GM12878 (cell line): ENCODE data around the gene PIAS2. TPM values are rescaled to one million over a fixed set of nuclear protein-coding genes. Genes with fewer than 3 reads are reported as not detected.

Experiments used
- ATAC-seq: fragments of 200-7000 bp; cut with Tn5 transposase; 3 replicates; pipeline ENCODE4 v1.9.1; 2020; ENCODE audit warnings: mild to moderate bottlenecking, moderate library complexity
- BruUV-seq: library from RNA; stranded (reverse); fragments of 400-500 nt; replicated peaks from 2 replicates; lab custom pipeline; 2021; lab: Mats Ljungman, UMichigan
- CTCF ChIA-PET: fragments of 300-600 bp; sonication (Branson Sonifier 250); formaldehyde crosslinking; extraction: SDS; loops from one replicate; lab custom pipeline; 2021; ENCODE audit warnings: inconsistent platforms; lab: Yijun Ruan, JAX
- POLR2A ChIA-PET: fragments of 350-600 bp; formaldehyde crosslinking; extraction: SDS; loops from one replicate; lab custom pipeline; 2021; ENCODE audit warnings: inconsistent platforms; lab: Charles Lee
- RAD21 ChIA-PET: fragments of 300-600 bp; sonication (Branson Sonifier 250); formaldehyde crosslinking; loops from one replicate; lab custom pipeline; 2023; ENCODE audit warnings: antibody characterized with exemption; ENCODE audit not compliant: unreplicated experiment; lab: Charles Lee
- SMC1A ChIA-PET: fragments of 300-600 bp; sonication (Branson Sonifier 250); formaldehyde crosslinking; loops from one replicate; lab custom pipeline; 2023; ENCODE audit not compliant: unreplicated experiment, uncharacterized antibody; lab: Charles Lee
- DNase-seq: peaks from one replicate; pipeline ENCODE4 v3.0.0-alpha.2; 2011; ENCODE audit warnings: low read depth, low spot score
- FAIRE-seq: peaks from 3 replicates; lab custom pipeline; 2011; peaks lifted over from hg19 to GRCh38; lab: Jason Lieb, UNC
- H2AFZ ChIP-seq: 2 replicates; pipeline ENCODE4 v1.6.0; 2011; ENCODE audit warnings: low read depth, low read length, control low read depth; ENCODE audit not compliant: control insufficient read depth
- H3K27ac ChIP-seq: 2 replicates; pipeline ENCODE4 v1.5.1; 2011; ENCODE audit warnings: control low read depth; ENCODE audit not compliant: control insufficient read depth, insufficient read depth
- H3K27me3 ChIP-seq, 2 experiments: replicated peaks in 1 of 2; 2 replicates each; pipeline versions ENCODE4 v1.6.0 to v1.6.1; 2011; ENCODE audit warnings: low read length in 1 of 2; ENCODE audit not compliant: control insufficient read depth in 2 of 2, insufficient read depth in 2 of 2
- H3K36me3 ChIP-seq, 2 experiments: 2 replicates each; pipeline ENCODE4 v1.5.1; 2011; ENCODE audit warnings: low read length in 1 of 2; ENCODE audit not compliant: control insufficient read depth in 2 of 2, insufficient read depth in 2 of 2
- H3K4me1 ChIP-seq: 2 replicates; pipeline ENCODE4 v1.6.1; 2011; ENCODE audit warnings: mild to moderate bottlenecking, low read length, moderate library complexity, mixed read lengths; ENCODE audit not compliant: control insufficient read depth, insufficient read depth
- H3K4me2 ChIP-seq: 2 replicates; pipeline ENCODE4 v1.6.0; 2011; ENCODE audit warnings: control low read depth; ENCODE audit not compliant: control insufficient read depth, insufficient read depth
- H3K4me3 ChIP-seq: fragments of 200-600 bp; sonication (generic); 2 replicates; pipeline ENCODE4 v1.5.1; 2016
- H3K79me2 ChIP-seq: 2 replicates; pipeline ENCODE4 v1.6.0; 2011; ENCODE audit warnings: low read length; ENCODE audit not compliant: control insufficient read depth, insufficient read depth
- H3K9ac ChIP-seq: 2 replicates; pipeline ENCODE4 v1.8.0; 2011; ENCODE audit warnings: low read length, control low read depth, mixed read lengths; ENCODE audit not compliant: control insufficient read depth, insufficient read depth
- H3K9me3 ChIP-seq: replicated peaks from 3 replicates; pipeline ENCODE4 v1.5.1; 2011; ENCODE audit warnings: mild to moderate bottlenecking, low read length; ENCODE audit not compliant: control insufficient read depth, insufficient read depth
- H4K20me1 ChIP-seq: 2 replicates; pipeline ENCODE4 v1.6.0; 2011; ENCODE audit not compliant: control insufficient read depth, insufficient read depth
- ELK1 ChIP-seq: IDR thresholded peaks from 2 replicates; pipeline ENCODE4 v1.6.1; 2012; ENCODE audit warnings: low read depth, low read length, improper control_type of control experiment
- PRDM15 ChIP-seq: fragments of 450-650 bp; formaldehyde crosslinking; IDR thresholded peaks from 2 replicates; pipeline ENCODE4 v1.4.0; 2020; ENCODE audit warnings: mild to moderate bottlenecking, moderate library complexity
- RCOR1 ChIP-seq: conservative IDR thresholded peaks from 2 replicates; pipeline ENCODE4 v1.6.1; 2012; ENCODE audit warnings: low read depth, low read length, improper control_type of control experiment
- STAT3 ChIP-seq: IDR thresholded peaks from 2 replicates; pipeline ENCODE4 v1.6.1; 2011; ENCODE audit warnings: low read depth, low read length, improper control_type of control experiment
- USF1 ChIP-seq: IDR thresholded peaks from 2 replicates; pipeline ENCODE4 v1.6.1; 2011; ENCODE audit warnings: borderline replicate concordance, low read depth, mild to moderate bottlenecking, moderate library complexity, mixed read lengths, low read length; ENCODE audit not compliant: insufficient read depth; ENCODE audit errors: extremely low read length
- YBX1 ChIP-seq: fragments of 450-650 bp; IDR thresholded peaks from 2 replicates; pipeline ENCODE4 v1.6.1; 2016; ENCODE audit warnings: antibody characterized with exemption
- YY1 ChIP-seq: IDR thresholded peaks from 2 replicates; pipeline ENCODE4 v1.6.1; 2011; ENCODE audit warnings: low read depth, mild to moderate bottlenecking, low read length
- WGBS: methylation state at CpG from one replicate; pipeline ENCODE4 v1.1.6; 2016; ENCODE audit warnings: low lambda C conversion rate; ENCODE audit not compliant: insufficient replicate concordance, insufficient coverage; ENCODE audit errors: missing lambda C conversion rate; 5-methylcytosine and 5-hydroxymethylcytosine counted together
- in situ Hi-C: fragments of 300-500 bp; cut with MboI; formaldehyde crosslinking; loops from 9 replicates; pipeline ENCODE4 v1.14.3; 2018; ENCODE audit warnings: mixed read lengths
- intact Hi-C: fragments of 100-400 bp; cut with micrococcal nuclease; formaldehyde crosslinking; loops from one replicate; pipeline ENCODE4 v1.14.2; 2022; ENCODE audit not compliant: unreplicated experiment
- polyA plus RNA-seq, 11 experiments: library from polyadenylated mRNA; depleted of rRNA in 4 of 11; unstranded in 6 of 11; stranded (reverse) in 5 of 11; fragments of >200 nt; fragmentation: Nextera tagmentation in 4 of 11; fragmentation: Illumina TruSeq in 1 of 11; extraction: Ambion mirVana in 4 of 11; extraction: Trizol in 1 of 11; gene quantifications; 1 replicate in 1 of 11; 2 replicates in 10 of 11; pipeline versions ENCODE4 v1.2.1 to v1.2.3, GENCODE V29; 2011 to 2016; ENCODE audit warnings: inconsistent platforms in 2 of 11, missing spikeins in 2 of 11, low read depth in 1 of 11
- total RNA-seq, 4 experiments: library from RNA; depleted of rRNA in 3 of 4; stranded (reverse); fragments of >200 nt in 3 of 4; fragmentation: Illumina TruSeq in 1 of 4; extraction: Trizol in 1 of 4; gene quantifications; 2 replicates each; pipeline versions ENCODE4 v1.2.1 to v1.2.3, GENCODE V29; 2013 to 2021

Gene PIAS2
- total and polyA plus RNA-seq, 10 of the 15 experiments (the other 5 are each of a cell fraction or from before 2014, with no cell fraction given): 4.0 to 31.8 (median 22.4) TPM

GRCh38 chr18:46789088-46789487, 128.2 kb downstream of the PIAS2 start:
- RAD21 ChIA-PET: no interaction called here
- CTCF ChIA-PET: no interaction called here
- Histone ChIP-seq H3K79me2 (no peaks in the 10 kb centered on the region), H3K9me3 (no peaks in the 10 kb centered on the region; the same call in 2 of the 3 replicates), H2AFZ (no peak overlapping the region), H4K20me1 (no peaks in the 10 kb centered on the region), H3K9ac (no peak overlapping the region), H3K4me1 (0 out of 2 replicates have a peak, but pooled peaks cover 3% of the 10 kb centered on the region), H3K27me3 (no peaks in the 10 kb centered on the region), H3K27ac (no peak overlapping the region), H3K4me2 (no peak overlapping the region), H3K4me3 (no peak overlapping the region), H3K36me3 (no peaks in the 10 kb centered on the region)
- no peak for TF ChIP-seq ELK1
- no peak for TF ChIP-seq YY1
- TF ChIP-seq PRDM15 (CRISPR knock-in tag): no peak
- TF ChIP-seq STAT3: no peak
- no peak for TF ChIP-seq RCOR1
- TF ChIP-seq YBX1: no peak
- TF ChIP-seq USF1: no peak
- POLR2A ChIA-PET: no interaction called here
- 36% methylated on average over 4 of the region's 4 CpGs for WGBS
- no TSS peak for BruUV-seq
- DNase-seq (no peak), ATAC-seq (no peak), FAIRE-seq (no peak)
- SMC1A ChIA-PET: no interaction called here
- in situ Hi-C loops: no loop called here
- intact Hi-C loops: no loop called here
